NCI-H774 (cell line): Measurements from ENCODE around the gene PPM1M.
A peak's percentile ranks its signal among the peaks of the same experiment; 100 is the strongest.

Experiments
- DNase-seq: peaks from one replicate; lab custom pipeline; 2025; lab: John Stamatoyannopoulos, UW

Gene PPM1M

GRCh38 chr3:52230889-52231499, 14.6 kb upstream of the PPM1M start:
- no peak for DNase-seq

- DNase-seq: no peak
These were observed 13.9 kb upstream of the PPM1M start for GRCh38 chr3:52231502-52232278.

GRCh38 chr3:52232279-52233107, 13.1 kb upstream of the PPM1M start:
- no peak for DNase-seq

GRCh38 chr3:52233108-52233591, 12.4 kb upstream of the PPM1M start:
- DNase-seq: no peak

GRCh38 chr3:52233968-52234367, 11.6 kb upstream of the PPM1M start:
- no peak for DNase-seq

- no peak for DNase-seq
These were observed 10.8 kb upstream of the PPM1M start for GRCh38 chr3:52234516-52235447.

GRCh38 chr3:52236424-52236886, 9.1 kb upstream of the PPM1M start:
- no peak for DNase-seq

GRCh38 chr3:52237006-52237656, 8.4 kb upstream of the PPM1M start:
- DNase-seq: no peak

- DNase-seq: no peak
These were observed 7.8 kb upstream of the PPM1M start for GRCh38 chr3:52237657-52238172.

GRCh38 chr3:52238193-52238760, 7.3 kb upstream of the PPM1M start:
- no peak for DNase-seq

GRCh38 chr3:52238761-52239701, 6.5 kb upstream of the PPM1M start, which contains the start of gene TWF2:
Gene TWF2, minus strand, starts transcription at chr3:52239158. Its CDS starts 142 bp downstream, at chr3:52239016.
- DNase-seq: peak; percentile 30

GRCh38 chr3:52240059-52240885, 5.3 kb upstream of the PPM1M start:
- peak; percentile 44 for DNase-seq

GRCh38 chr3:52240886-52241370, 4.6 kb upstream of the PPM1M start:
- DNase-seq: no peak

GRCh38 chr3:52242039-52242438, 3.5 kb upstream of the PPM1M start:
- no peak for DNase-seq

GRCh38 chr3:52243791-52244628, 1.5 kb upstream of the PPM1M start:
- no peak for DNase-seq

GRCh38 chr3:52246264-52246620, 683 bp downstream of the PPM1M start:
- DNase-seq: no peak
